Transverse colon (tissue), 4 donors: ENCODE measurements around the gene NUMBL. TPM values are rescaled to one million over a fixed set of nuclear protein-coding genes. Genes with fewer than 3 reads are reported as not detected.
A peak's percentile ranks its signal among the peaks of the same experiment; 100 is the strongest.
"Not testable (repeated sequence)": the region's sequence is repeated elsewhere in the genome, so short reads cannot be mapped to it uniquely, and the experiment has no call there.

Experiments used
- DNase-seq: peaks from one replicate; pipeline ENCODE4 v3.0.0-alpha.2; 2019
- H3K27ac ChIP-seq, 4 donors: fragments of 200-600 bp; sonication (generic); 2 replicates each; pipeline ENCODE4 v1.5.1; 2016 to 2018; ENCODE audit warnings: inconsistent platforms in 4 of 4
- H3K27me3 ChIP-seq: fragments of 200-600 bp; sonication (generic); 2 replicates; pipeline ENCODE4 v1.5.1; 2017; ENCODE audit warnings: inconsistent platforms
- H3K36me3 ChIP-seq, 4 donors: fragments of 200-600 bp; sonication (generic); 2 replicates each; pipeline ENCODE4 v1.5.1; 2017 to 2019; ENCODE audit warnings: inconsistent platforms in 4 of 4
- H3K4me1 ChIP-seq, 4 donors: fragments of 200-600 bp; sonication (generic); 2 replicates each; pipeline ENCODE4 v1.5.1; 2017 to 2020; ENCODE audit warnings: inconsistent platforms in 4 of 4
- H3K4me3 ChIP-seq, 4 donors: fragments of 200-600 bp; sonication (generic); 1 replicate in 1 of 4; 2 replicates in 3 of 4; pipeline versions ENCODE4 v1.5.1 to v1.6.1; 2017 to 2019; ENCODE audit warnings: inconsistent platforms in 4 of 4
- H3K9me3 ChIP-seq, 2 donors: fragments of 200-600 bp; sonication (generic); 2 replicates each; pipeline ENCODE4 v1.5.1; 2017 to 2019; ENCODE audit warnings: inconsistent platforms in 2 of 2
- EP300 ChIP-seq: sonication (generic); formaldehyde crosslinking; IDR thresholded peaks from one replicate; pipeline ENCODE4 v1.6.1; 2017; ENCODE audit warnings: antibody characterized with exemption, low read depth
- POLR2A ChIP-seq: fragments of 450-650 bp; IDR thresholded peaks from one replicate; pipeline ENCODE4 v1.6.1; 2016; ENCODE audit warnings: antibody characterized with exemption, mild to moderate bottlenecking, moderate library complexity
- POLR2AphosphoS5 ChIP-seq, 3 donors: sonication (generic); formaldehyde crosslinking; IDR thresholded peaks; one replicate each; pipeline ENCODE4 v1.6.1; 2016; ENCODE audit warnings: antibody characterized with exemption in 3 of 3
- WGBS, 2 donors: methylation state at CpG; one replicate each; pipeline ENCODE4 v1.1.5; 2018; ENCODE audit warnings: low coverage in 1 of 2; 5-methylcytosine and 5-hydroxymethylcytosine counted together
- in situ Hi-C, 4 donors: fragments of 200-750 bp; cut with MboI; loops; one replicate each; pipeline versions ENCODE4 v1.15.0 to v1.15.1; 2017; ENCODE audit warnings: low sequenced_read_pairs in 3 of 4, low pct_ligation_motif_present in 1 of 4, low pct_unique_long_range_greater_than_20kb in 1 of 4
- intact Hi-C: fragments of 100-400 bp; cut with DNase I; formaldehyde crosslinking; loops from one replicate; pipeline ENCODE4 v1.15.1; 2023; ENCODE audit warnings: low total_unique reads
- total RNA-seq, 4 donors: library from RNA; depleted of rRNA; stranded (reverse); fragments of >200 nt; gene quantifications; one replicate each; pipeline ENCODE4 v1.1.0, GENCODE V29; 2016
- TF ChIP-seq, protein P1 (sequence below), 5 experiments: fragments of 200-600 bp in 3 of 5; fragments of 450-650 bp in 2 of 5; sonication (generic) in 3 of 5; IDR thresholded peaks; 1 replicate in 2 of 5; 2 replicates in 3 of 5; pipeline ENCODE4 v1.5.1; 2016 to 2017; ENCODE audit warnings: antibody characterized with exemption in 5 of 5, inconsistent platforms in 3 of 5, mild to moderate bottlenecking in 2 of 5, moderate library complexity in 1 of 5

Gene NUMBL
- total RNA-seq, 4 donors from 2014 or later, result 9.0 to 44.9 (median 20.4) TPM

DNA sequence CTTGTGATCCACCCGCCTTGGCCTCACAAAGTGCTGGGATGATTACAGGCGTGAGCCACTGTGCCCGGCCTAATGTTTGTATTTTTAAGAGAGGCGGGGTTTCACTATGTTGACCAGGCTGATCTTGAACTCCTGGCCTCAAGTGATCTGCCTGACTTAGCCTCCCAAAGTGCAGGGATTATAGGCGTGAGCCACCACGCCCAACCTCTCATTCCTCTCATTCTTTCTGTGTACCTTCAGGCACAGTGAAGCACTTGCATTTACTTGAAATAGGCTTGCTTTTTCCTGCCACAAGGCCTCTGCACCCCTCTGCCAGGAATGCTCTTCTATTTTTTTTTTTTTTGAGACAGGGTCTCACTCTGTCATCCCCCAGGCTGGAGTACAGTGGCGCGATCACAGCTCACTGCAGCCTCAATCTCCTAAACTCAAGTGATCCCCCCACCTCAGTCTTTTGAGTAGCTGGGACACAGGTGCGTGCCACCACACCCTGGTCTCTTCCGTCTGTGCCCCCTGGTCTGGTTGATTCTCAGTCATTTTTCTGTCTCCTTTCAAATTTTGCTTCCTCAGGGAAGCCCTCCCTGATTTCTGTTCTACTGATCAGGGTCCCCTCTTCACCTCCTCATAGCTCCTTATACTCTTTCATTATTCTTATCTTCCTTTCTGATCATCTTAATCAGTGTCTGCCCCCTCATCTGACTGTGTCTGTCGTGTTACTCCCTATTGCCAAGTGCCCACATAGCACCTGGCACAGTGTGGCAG, 44.7 kb upstream of the NUMBL start:
- Histone ChIP-seq H3K4me1 (peaks cover 0 to 18% (median 5%) of the 10 kb centered on the region in 4 donors), H3K27me3 (no peaks in the 10 kb centered on the region), H3K4me3 (no peak overlapping the region), H3K27ac (peak overlapping the region; percentile 46 to 78 (median 72)), H3K9me3 (no peaks in the 10 kb centered on the region), H3K36me3 (peaks cover 0 to 57% (median 25%) of the 10 kb centered on the region in 4 donors)
- in situ Hi-C loops, result no loop called here
- 80 to 85% methylated on average over 7 to 11 of the region's 11 CpGs for WGBS, 2 donors
- DNase-seq, result peak; percentile 45
- intact Hi-C loops, result no loop called here
- TF ChIP-seq POLR2AphosphoS5 (IDR thresholded peaks at IDR 0.05) (peak in 1 of 3 donors; percentile 51), POLR2A (no peak)

DNA sequence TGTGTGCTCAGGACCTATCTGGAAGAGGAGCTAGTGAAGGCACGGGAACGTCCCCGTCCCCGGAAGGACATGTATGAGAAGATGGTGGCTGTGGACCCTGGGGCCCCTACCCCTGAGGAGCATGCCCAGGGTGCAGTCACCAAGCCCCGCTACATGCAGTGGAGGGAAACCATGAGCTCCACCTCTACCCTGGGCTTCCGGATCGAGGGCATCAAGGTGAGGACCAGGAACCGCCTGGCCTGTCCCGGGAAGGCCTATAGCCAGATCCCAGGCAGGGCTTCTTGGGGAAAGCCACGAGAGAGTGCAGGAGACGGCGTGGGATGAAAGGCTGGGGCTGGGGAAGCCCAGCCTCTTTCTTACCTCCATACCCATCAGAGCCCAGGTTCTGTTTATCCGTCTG, 42.7 kb upstream of the NUMBL start:
- intact Hi-C loops (no loop called here), in situ Hi-C loops (no loop called here)
- Histone ChIP-seq H3K27me3 (no peaks in the 10 kb centered on the region), H3K9me3 (no peaks in the 10 kb centered on the region), H3K4me3 (no peak overlapping the region), H3K36me3 (peaks cover 0 to 72% (median 30%) of the 10 kb centered on the region in 4 donors), H3K4me1 (peaks cover 0 to 18% (median 5%) of the 10 kb centered on the region in 4 donors), H3K27ac (no peak overlapping the region)
- no peak for DNase-seq
- TF ChIP-seq EP300, result no peak
- TF ChIP-seq, protein P1, sequence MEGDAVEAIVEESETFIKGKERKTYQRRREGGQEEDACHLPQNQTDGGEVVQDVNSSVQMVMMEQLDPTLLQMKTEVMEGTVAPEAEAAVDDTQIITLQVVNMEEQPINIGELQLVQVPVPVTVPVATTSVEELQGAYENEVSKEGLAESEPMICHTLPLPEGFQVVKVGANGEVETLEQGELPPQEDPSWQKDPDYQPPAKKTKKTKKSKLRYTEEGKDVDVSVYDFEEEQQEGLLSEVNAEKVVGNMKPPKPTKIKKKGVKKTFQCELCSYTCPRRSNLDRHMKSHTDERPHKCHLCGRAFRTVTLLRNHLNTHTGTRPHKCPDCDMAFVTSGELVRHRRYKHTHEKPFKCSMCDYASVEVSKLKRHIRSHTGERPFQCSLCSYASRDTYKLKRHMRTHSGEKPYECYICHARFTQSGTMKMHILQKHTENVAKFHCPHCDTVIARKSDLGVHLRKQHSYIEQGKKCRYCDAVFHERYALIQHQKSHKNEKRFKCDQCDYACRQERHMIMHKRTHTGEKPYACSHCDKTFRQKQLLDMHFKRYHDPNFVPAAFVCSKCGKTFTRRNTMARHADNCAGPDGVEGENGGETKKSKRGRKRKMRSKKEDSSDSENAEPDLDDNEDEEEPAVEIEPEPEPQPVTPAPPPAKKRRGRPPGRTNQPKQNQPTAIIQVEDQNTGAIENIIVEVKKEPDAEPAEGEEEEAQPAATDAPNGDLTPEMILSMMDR (IDR thresholded peaks at IDR 0.05), result no peak
- no peak for TF ChIP-seq POLR2A
- no peak for TF ChIP-seq POLR2AphosphoS5 (IDR thresholded peaks at IDR 0.05)
- WGBS, 2 donors, result 92% methylated on average over 13 of the region's 13 CpGs; no CpG with 5 or more reads in 1 of the 2 donors

- peaks cover 0 to 80% (median 32%) of the 10 kb centered on the region in 4 donors for H3K36me3 ChIP-seq
- H3K27ac ChIP-seq, intact Hi-C loops, H3K27me3 ChIP-seq, H3K9me3 ChIP-seq, DNase-seq, H3K4me3 ChIP-seq, in situ Hi-C loops: not testable (repeated sequence)
- 94% methylated on average over 12 to 16 of the region's 16 CpGs for WGBS, 2 donors
- H3K4me1 ChIP-seq, result peaks cover 0 to 18% (median 5%) of the 10 kb centered on the region in 4 donors
Measured at GRCh38 chr19:40732304-40732703, 41.9 kb upstream of the NUMBL start.

- H3K9me3 ChIP-seq, H3K4me3 ChIP-seq, intact Hi-C loops, DNase-seq, H3K4me1 ChIP-seq, in situ Hi-C loops, H3K27me3 ChIP-seq, H3K27ac ChIP-seq: not testable (repeated sequence)
- H3K36me3 ChIP-seq, result peaks cover 0 to 77% (median 36%) of the 10 kb centered on the region in 4 donors
- 76 to 80% methylated on average over 1 to 5 of the region's 5 CpGs for WGBS, 2 donors
Measured at GRCh38 chr19:40730065-40730464, 39.6 kb upstream of the NUMBL start.

- Histone ChIP-seq H3K27ac (no peak overlapping the region), H3K36me3 (peaks cover 0 to 59% (median 29%) of the 10 kb centered on the region in 4 donors), H3K4me3 (no peak overlapping the region), H3K27me3 (no peaks in the 10 kb centered on the region), H3K9me3 (no peaks in the 10 kb centered on the region), H3K4me1 (peaks cover 3 to 16% (median 12%) of the 10 kb centered on the region in 4 donors)
- no peak for DNase-seq
- in situ Hi-C loops, result no loop called here
- intact Hi-C loops, result no loop called here
- WGBS, 2 donors, result 98 to 100% methylated on average over 1 to 4 of the region's 4 CpGs
- TF ChIP-seq EP300, result no peak
- no peak for TF ChIP-seq POLR2AphosphoS5 (IDR thresholded peaks at IDR 0.05)
- TF ChIP-seq POLR2A, result no peak
- TF ChIP-seq, protein P1 (IDR thresholded peaks at IDR 0.05), result no peak
Measured at GRCh38 chr19:40726279-40726678, 35.8 kb upstream of the NUMBL start.
